ENCODE data around the gene SARNP.

Gene SARNP

GRCh38 chr12:55739025-55739378 is 78.5 kb downstream of the SARNP start:
- DNase-seq, result no peak

- DNase-seq, result peak in 2 of 4 experiments; percentile 60 to 62
Measured at GRCh38 chr12:55738123-55739024, 79.2 kb downstream of the SARNP start.

- DNase-seq, result no peak
Measured at GRCh38 chr12:55737581-55738122, 79.9 kb downstream of the SARNP start.

- DNase-seq, result peak in 2 of 4 experiments; percentile 15 to 39
Measured at GRCh38 chr12:55736780-55737580, 80.5 kb downstream of the SARNP start.

- DNase-seq, result no peak
Measured at GRCh38 chr12:55736076-55736475, 81.4 kb downstream of the SARNP start.

- DNase-seq, result no peak
Measured at GRCh38 chr12:55734595-55734994, 82.9 kb downstream of the SARNP start.

- DNase-seq, result no peak
Measured at GRCh38 chr12:55733858-55734257, 83.7 kb downstream of the SARNP start.

- no peak for DNase-seq
Measured at GRCh38 chr12:55733021-55733555, 84.4 kb downstream of the SARNP start.

DNA sequence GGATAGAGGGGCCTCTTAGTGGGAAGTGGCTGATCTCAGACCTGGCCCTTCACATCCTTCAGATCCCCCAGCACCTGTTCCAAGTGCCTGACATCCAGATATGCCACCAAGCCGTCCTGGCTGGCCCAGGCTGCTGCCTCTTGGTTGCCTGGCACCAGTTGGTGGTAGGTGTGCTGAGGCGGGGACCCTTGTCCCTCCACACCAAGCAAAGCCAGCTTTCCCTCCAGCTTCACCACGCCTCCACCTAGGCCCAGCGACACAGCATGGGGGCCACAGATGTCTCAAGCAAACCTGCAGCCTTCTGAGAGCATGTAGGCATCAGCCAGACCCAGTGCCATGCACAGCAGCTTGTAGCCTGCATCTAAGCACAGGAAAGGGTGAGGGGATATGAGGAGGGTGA is 85.2 kb downstream of the SARNP start:
- no peak for DNase-seq

GRCh38 chr12:55729819-55730818 is 87.4 kb downstream of the SARNP start:
- DNase-seq, result no peak

GRCh38 chr12:55728939-55729818 is 88.3 kb downstream of the SARNP start, which contains the start of gene CD63:
Gene CD63 (minus strand): TSS chr12:55729009. CDS start chr12:55728341, 668 bp downstream.
- peak in 3 of 4 experiments; percentile 27 to 36 (median 32) for DNase-seq

DNA sequence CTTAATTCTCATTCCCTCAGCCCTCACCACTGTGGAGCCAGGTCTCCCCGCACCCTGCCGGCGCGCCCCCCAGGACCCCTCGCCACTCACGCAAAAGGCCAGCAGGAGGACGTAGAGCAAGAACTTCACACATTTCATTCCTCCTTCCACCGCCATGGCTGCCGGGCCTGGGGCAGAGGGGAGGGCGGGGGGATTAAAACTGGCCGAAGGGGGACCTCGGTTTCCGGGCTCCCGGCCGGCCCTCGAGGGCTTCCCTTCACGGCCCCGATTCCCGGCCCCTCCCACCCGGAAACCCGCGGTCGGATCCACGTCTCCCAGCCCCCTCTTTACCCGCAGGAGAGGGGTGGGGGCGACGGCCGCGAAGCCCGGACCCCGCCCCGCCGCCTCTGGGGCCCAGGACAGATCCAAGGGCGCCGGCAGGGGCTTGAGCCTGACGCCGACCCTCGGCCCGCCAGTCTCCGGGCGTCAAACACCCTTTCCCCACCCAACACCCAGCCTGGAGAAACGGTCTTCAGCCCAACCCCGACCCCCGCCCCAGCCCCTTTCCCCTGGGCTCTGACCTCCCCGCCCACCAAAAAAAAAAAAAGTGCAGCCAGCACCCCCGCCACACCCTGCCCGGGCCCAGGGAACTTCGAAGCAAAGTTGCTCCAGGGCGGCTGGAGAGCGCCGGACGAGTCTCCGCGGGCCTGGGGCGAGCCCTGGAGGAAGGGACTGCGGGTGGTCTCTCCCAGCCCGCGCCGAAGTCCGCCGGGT is 89.2 kb downstream of the SARNP start:
- DNase-seq, result no peak

DNA sequence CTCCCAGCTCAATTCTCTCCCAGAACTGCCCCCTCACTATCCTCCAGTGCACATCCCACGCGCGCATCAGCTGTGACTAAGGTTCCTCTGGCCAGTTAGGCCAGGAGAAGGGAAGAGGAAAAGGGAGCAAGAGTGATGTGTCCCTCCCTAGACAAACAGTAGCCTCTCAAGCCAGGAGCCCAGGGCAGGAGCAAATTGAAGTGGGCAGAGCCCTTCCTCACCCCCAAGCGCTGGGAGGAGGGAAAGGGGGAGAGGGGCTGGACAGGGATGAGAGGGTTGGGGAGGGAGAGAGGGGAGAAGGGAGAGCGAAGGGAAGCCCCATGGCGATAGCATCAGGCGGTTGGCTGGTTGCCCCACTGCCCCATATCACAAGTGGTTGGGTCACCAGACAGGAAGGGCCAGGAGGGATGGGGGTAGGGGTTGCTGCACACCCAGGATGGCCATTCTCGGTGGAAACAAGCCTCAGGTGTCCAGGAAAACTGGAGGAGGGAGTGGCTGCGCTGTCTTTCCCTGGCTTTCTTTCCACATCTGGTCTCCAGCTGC is 89.8 kb downstream of the SARNP start:
- DNase-seq, result no peak

DNA sequence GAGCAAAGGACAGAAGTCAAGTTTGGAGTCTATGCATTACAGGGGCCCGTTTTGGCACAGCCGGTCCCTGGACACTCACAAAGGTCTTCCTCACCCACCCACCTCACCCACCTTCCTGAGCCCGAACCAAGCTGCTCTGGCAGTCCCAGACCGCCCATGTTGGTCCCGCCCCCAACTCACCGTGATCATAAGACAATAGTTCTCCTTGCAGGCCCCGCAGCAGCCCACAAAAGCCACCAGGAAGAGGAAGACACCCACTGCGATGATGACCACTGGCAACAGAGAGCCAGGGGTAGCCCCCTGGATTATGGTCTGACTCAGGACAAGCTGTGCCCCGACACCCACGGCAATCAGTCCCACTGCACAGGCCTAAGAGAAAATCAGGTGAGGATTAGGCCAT is 90.6 kb downstream of the SARNP start:
- DNase-seq, result no peak

DNA sequence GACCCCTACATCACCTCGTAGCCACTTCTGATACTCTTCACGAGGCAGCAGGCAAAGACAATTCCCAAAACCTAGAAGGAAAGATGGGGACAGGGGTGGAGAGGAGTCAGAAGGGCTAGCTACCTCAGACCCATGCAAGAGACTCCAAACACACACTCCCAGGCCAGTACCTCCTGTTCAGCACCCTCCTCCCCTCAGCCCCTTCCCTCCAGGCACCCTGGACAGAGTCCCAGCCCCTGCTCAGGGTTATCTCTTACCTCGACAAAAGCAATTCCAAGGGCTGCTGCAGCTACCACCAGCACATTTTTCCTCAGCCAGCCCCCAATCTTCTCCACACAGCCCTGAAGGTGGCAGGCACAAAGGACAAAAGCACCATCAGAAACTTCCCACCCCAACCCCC is 92.0 kb downstream of the SARNP start:
- DNase-seq, result no peak

DNA sequence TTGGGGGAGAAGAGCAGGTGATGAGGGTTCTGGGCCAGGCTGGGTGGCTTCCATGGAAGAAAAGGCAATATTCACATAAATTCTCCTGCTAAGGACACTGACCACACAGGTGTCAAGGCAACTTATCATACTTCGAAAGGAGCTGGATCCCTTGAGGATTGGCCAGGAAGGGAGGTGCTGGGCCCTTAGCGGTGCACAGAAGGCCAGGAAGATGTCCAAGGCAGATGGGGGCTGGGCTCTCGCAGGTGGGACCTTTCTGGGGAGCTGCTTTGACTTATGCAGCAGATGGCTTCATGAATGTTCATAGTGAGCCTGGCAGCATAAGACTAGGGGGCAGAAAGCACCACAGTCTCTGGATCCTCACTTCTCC is 92.6 kb downstream of the SARNP start:
- no peak for DNase-seq

- peak in 2 of 4 experiments; percentile 51 to 55 for DNase-seq
Measured at GRCh38 chr12:55724226-55724939, 93.1 kb downstream of the SARNP start.

- DNase-seq, result no peak
Measured at GRCh38 chr12:55723516-55724225, 93.9 kb downstream of the SARNP start.

- no peak for DNase-seq
Measured at GRCh38 chr12:55722948-55723347, 94.6 kb downstream of the SARNP start.

Measured in activated naive CD4-positive, alpha-beta T cell (primary cell).